CD14-positive monocyte (primary cell): ENCODE data around the gene SPAG9. TPM values are rescaled to one million over a fixed set of nuclear protein-coding genes. Genes with fewer than 3 reads are reported as not detected.

Source experiments
- DNase-seq, 3 donors: peaks; one replicate each; pipeline ENCODE4 v3.0.0-alpha.2; 2011 to 2022
- H2AFZ ChIP-seq: 2 replicates; pipeline ENCODE4 v1.6.0; 2012; ENCODE audit warnings: mild to moderate bottlenecking, low read depth, low read length, inconsistent platforms; ENCODE audit not compliant: insufficient read depth, poor library complexity, severe bottlenecking
- H3K27ac ChIP-seq, 2 donors: 1 replicate in 1 of 2; 2 replicates in 1 of 2; pipeline ENCODE4 v1.5.1; 2012 to 2013; ENCODE audit warnings: low read length in 2 of 2, control low read depth in 1 of 2, inconsistent platforms in 1 of 2, low read depth in 1 of 2, mild to moderate bottlenecking in 1 of 2
- H3K27me3 ChIP-seq, 2 donors: one replicate each; pipeline versions ENCODE4 v1.6.0 to v1.6.1; 2011 to 2013; ENCODE audit warnings: low read length in 2 of 2; ENCODE audit not compliant: control insufficient read depth in 2 of 2, insufficient read depth in 2 of 2
- H3K36me3 ChIP-seq, 2 donors: replicated peaks in 1 of 2; 1 replicate in 1 of 2; 2 replicates in 1 of 2; pipeline versions ENCODE4 v1.5.1 to v1.6.1; 2012 to 2013; ENCODE audit warnings: low read length in 2 of 2, control low read depth in 1 of 2, inconsistent platforms in 1 of 2, mild to moderate bottlenecking in 1 of 2; ENCODE audit not compliant: insufficient read depth in 2 of 2, control insufficient read depth in 1 of 2
- H3K4me1 ChIP-seq, 2 donors: 1 replicate in 1 of 2; 2 replicates in 1 of 2; pipeline versions ENCODE4 v1.5.1 to v1.6.1; 2012 to 2013; ENCODE audit warnings: low read length in 2 of 2, control low read depth in 1 of 2, inconsistent platforms in 1 of 2, mild to moderate bottlenecking in 1 of 2, moderate library complexity in 1 of 2; ENCODE audit not compliant: insufficient read depth in 2 of 2, control insufficient read depth in 1 of 2
- H3K4me2 ChIP-seq: replicated peaks from 2 replicates; pipeline ENCODE3; 2012; ENCODE audit warnings: low read length, moderate library complexity, mild to moderate bottlenecking; ENCODE audit not compliant: poor library complexity, severe bottlenecking; ENCODE audit errors: extremely low read depth
- H3K4me3 ChIP-seq, 3 experiments: fragments of 200-600 bp in 1 of 3; sonication (generic) in 1 of 3; replicated peaks in 1 of 3; 1 replicate in 2 of 3; 2 replicates in 1 of 3; pipeline ENCODE4 v1.5.1; 2011 to 2013; ENCODE audit warnings: low read length in 3 of 3, mild to moderate bottlenecking in 3 of 3, control low read depth in 2 of 3, low read depth in 2 of 3, inconsistent platforms in 1 of 3, moderate library complexity in 1 of 3
- H3K79me2 ChIP-seq: 2 replicates; pipeline ENCODE4 v1.6.0; 2012; ENCODE audit warnings: mild to moderate bottlenecking, control low read depth, inconsistent platforms, low read length, moderate library complexity; ENCODE audit not compliant: insufficient read depth
- H3K9ac ChIP-seq: 2 replicates; pipeline ENCODE4 v1.6.0; 2017; ENCODE audit warnings: low read length, mild to moderate bottlenecking; ENCODE audit not compliant: insufficient read depth, poor library complexity, severe bottlenecking
- H3K9me3 ChIP-seq, 2 donors: replicated peaks in 1 of 2; 1 replicate in 1 of 2; 2 replicates in 1 of 2; pipeline versions ENCODE4 v1.5.1 to v1.6.1; 2012 to 2013; ENCODE audit warnings: low read length in 2 of 2, control low read depth in 1 of 2; ENCODE audit not compliant: control insufficient read depth in 1 of 2, insufficient read depth in 1 of 2
- H4K20me1 ChIP-seq: 2 replicates; pipeline ENCODE4 v1.6.0; 2012; ENCODE audit warnings: mild to moderate bottlenecking, low read length, control low read depth, moderate library complexity; ENCODE audit not compliant: insufficient read depth
- H3K27ac Mint-ChIP-seq, 7 donors: one replicate each; pipeline ENCODE4 v1.8.0; 2020; ENCODE audit warnings: mild to moderate bottlenecking in 7 of 7, mixed read lengths in 7 of 7, moderate library complexity in 6 of 7, inconsistent platforms in 2 of 7
- H3K27me3 Mint-ChIP-seq, 3 donors: one replicate each; pipeline ENCODE4 v1.8.0; 2021 to 2022; ENCODE audit warnings: low read depth in 3 of 3, mild to moderate bottlenecking in 3 of 3, mixed read lengths in 3 of 3, moderate library complexity in 3 of 3, inconsistent platforms in 1 of 3
- H3K36me3 Mint-ChIP-seq, 2 donors: one replicate each; pipeline ENCODE4 v1.8.0; 2020; ENCODE audit warnings: mixed read lengths in 2 of 2, inconsistent platforms in 1 of 2, mild to moderate bottlenecking in 1 of 2
- H3K4me1 Mint-ChIP-seq: one replicate; pipeline ENCODE4 v1.8.0; 2020; ENCODE audit warnings: mild to moderate bottlenecking, mixed read lengths
- H3K4me3 Mint-ChIP-seq, 2 donors: one replicate each; pipeline ENCODE4 v1.8.0; 2020; ENCODE audit warnings: mild to moderate bottlenecking in 2 of 2, mixed read lengths in 2 of 2, moderate library complexity in 1 of 2
- H3K9me3 Mint-ChIP-seq, 7 donors: one replicate each; pipeline ENCODE4 v1.8.0; 2020 to 2022; ENCODE audit warnings: mixed read lengths in 7 of 7, mild to moderate bottlenecking in 6 of 7, moderate library complexity in 6 of 7, inconsistent platforms in 2 of 7
- WGBS: methylation state at CpG from one replicate; pipeline ENCODE4 v1.1.5; 2013; ENCODE audit warnings: missing lambda C conversion rate; ENCODE audit not compliant: insufficient coverage; 5-methylcytosine and 5-hydroxymethylcytosine counted together
- intact Hi-C, 2 donors: fragments of 100-400 bp; cut with micrococcal nuclease; formaldehyde crosslinking; loops; one replicate each; pipeline versions ENCODE4 v1.15.0 to v1.15.1; 2023
- polyA plus RNA-seq, 3 donors: library from polyadenylated mRNA; depleted of rRNA in 1 of 3; unstranded in 2 of 3; stranded (reverse) in 1 of 3; fragments of 300-500 nt in 2 of 3; fragments of >200 nt in 1 of 3; fragmentation: Illumina TruSeq in 2 of 3; gene quantifications; 1 replicate in 2 of 3; 2 replicates in 1 of 3; pipeline ENCODE4 v1.2.3, GENCODE V29; 2012 to 2021
- TF ChIP-seq, protein P1 (sequence below): fragments of 200-600 bp; IDR thresholded peaks from one replicate; pipeline ENCODE4 v1.8.0; 2022; ENCODE audit warnings: antibody characterized with exemption, mild to moderate bottlenecking

The SPAG9 gene
- polyA plus RNA-seq, 3 donors: 4.9 to 33.1 (median 8.5) TPM

DNA sequence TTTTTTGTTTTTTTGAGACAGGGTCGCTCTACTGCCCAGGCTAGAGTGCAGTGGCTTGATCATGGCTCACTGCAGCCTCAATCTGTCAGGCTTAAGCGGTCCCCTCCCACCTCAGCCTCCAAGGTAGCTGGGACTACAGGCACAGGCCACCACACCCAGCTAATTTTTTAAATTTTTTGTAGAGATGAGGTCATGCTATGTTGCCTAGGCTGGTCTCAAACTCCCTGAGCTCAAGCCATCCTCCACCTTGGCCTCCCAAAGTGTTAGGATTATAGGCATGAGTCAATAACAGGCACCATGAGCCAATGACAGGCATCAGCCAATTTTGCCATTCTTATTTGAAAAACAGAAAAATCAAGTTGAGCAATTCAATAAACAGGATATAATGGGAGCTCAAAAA lies 125.0 kb downstream of the SPAG9 start:
- Histone ChIP-seq H3K27ac (no peak overlapping the region), H2AFZ (no peak overlapping the region), H3K4me3 (no peak overlapping the region), H3K27me3 (no peaks in the 10 kb centered on the region), H3K9ac (no peak overlapping the region), H3K4me2 (no peak overlapping the region), H4K20me1 (no peaks in the 10 kb centered on the region), H3K4me1 (no peaks in the 10 kb centered on the region), H3K36me3 (peaks cover 87 to 96% of the 10 kb centered on the region in 2 donors), H3K79me2 (no peaks in the 10 kb centered on the region), H3K9me3 (no peaks in the 10 kb centered on the region)
- H3K36me3 Mint-ChIP-seq: peaks cover 70 to 86% of the 10 kb centered on the region in 2 donors
- intact Hi-C loops: no loop called here
- peak overlapping the region in 2 of 7 donors; percentile 35 to 42 for H3K27ac Mint-ChIP-seq
- no peak overlapping the region for H3K4me3 Mint-ChIP-seq
- no peak for DNase-seq
- peaks cover 0 to 2% (median 0%) of the 10 kb centered on the region in 3 donors for H3K27me3 Mint-ChIP-seq
- 100% methylated on average over 1 of the region's 2 CpGs for WGBS
- no peaks in the 10 kb centered on the region for H3K9me3 Mint-ChIP-seq
- H3K4me1 Mint-ChIP-seq: no peaks in the 10 kb centered on the region
- TF ChIP-seq, protein P1, sequence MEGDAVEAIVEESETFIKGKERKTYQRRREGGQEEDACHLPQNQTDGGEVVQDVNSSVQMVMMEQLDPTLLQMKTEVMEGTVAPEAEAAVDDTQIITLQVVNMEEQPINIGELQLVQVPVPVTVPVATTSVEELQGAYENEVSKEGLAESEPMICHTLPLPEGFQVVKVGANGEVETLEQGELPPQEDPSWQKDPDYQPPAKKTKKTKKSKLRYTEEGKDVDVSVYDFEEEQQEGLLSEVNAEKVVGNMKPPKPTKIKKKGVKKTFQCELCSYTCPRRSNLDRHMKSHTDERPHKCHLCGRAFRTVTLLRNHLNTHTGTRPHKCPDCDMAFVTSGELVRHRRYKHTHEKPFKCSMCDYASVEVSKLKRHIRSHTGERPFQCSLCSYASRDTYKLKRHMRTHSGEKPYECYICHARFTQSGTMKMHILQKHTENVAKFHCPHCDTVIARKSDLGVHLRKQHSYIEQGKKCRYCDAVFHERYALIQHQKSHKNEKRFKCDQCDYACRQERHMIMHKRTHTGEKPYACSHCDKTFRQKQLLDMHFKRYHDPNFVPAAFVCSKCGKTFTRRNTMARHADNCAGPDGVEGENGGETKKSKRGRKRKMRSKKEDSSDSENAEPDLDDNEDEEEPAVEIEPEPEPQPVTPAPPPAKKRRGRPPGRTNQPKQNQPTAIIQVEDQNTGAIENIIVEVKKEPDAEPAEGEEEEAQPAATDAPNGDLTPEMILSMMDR: no peak

- no CpG with 5 or more reads among the region's 2 CpGs for WGBS
- Mint-ChIP-seq H3K4me1 (no peaks in the 10 kb centered on the region), H3K9me3 (no peaks in the 10 kb centered on the region), H3K27me3 (peaks cover 0 to 2% (median 2%) of the 10 kb centered on the region in 3 donors), H3K4me3 (no peak overlapping the region), H3K36me3 (peaks cover 72 to 88% of the 10 kb centered on the region in 2 donors), H3K27ac (no peak overlapping the region)
- H3K4me1 ChIP-seq: no peaks in the 10 kb centered on the region
- no peak overlapping the region for H3K9ac ChIP-seq
- H3K79me2 ChIP-seq: no peaks in the 10 kb centered on the region
- H3K36me3 ChIP-seq: peaks cover 93 to 98% of the 10 kb centered on the region in 2 donors
- H3K27ac ChIP-seq: peak overlapping the region in 1 of 2 donors; percentile 27
- H3K4me2 ChIP-seq: no peak overlapping the region
- TF ChIP-seq, protein P1: no peak
- H3K4me3 ChIP-seq: no peak overlapping the region
- intact Hi-C loops: no loop called here
- DNase-seq: no peak
- H3K27me3 ChIP-seq: no peaks in the 10 kb centered on the region
- no peak overlapping the region for H2AFZ ChIP-seq
- H3K9me3 ChIP-seq: no peaks in the 10 kb centered on the region
- no peaks in the 10 kb centered on the region for H4K20me1 ChIP-seq
These were observed 127.1 kb downstream of the SPAG9 start for GRCh38 chr17:50993544-50993943.
